Measurements from ENCODE around the gene FA2H.
A peak's percentile ranks its signal among the peaks of the same experiment; 100 is the strongest.
"Not testable (repeated sequence)": the region's sequence is repeated elsewhere in the genome, so short reads cannot be mapped to it uniquely, and the experiment has no call there.

Gene FA2H, protein sequence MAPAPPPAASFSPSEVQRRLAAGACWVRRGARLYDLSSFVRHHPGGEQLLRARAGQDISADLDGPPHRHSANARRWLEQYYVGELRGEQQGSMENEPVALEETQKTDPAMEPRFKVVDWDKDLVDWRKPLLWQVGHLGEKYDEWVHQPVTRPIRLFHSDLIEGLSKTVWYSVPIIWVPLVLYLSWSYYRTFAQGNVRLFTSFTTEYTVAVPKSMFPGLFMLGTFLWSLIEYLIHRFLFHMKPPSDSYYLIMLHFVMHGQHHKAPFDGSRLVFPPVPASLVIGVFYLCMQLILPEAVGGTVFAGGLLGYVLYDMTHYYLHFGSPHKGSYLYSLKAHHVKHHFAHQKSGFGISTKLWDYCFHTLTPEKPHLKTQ

DNA sequence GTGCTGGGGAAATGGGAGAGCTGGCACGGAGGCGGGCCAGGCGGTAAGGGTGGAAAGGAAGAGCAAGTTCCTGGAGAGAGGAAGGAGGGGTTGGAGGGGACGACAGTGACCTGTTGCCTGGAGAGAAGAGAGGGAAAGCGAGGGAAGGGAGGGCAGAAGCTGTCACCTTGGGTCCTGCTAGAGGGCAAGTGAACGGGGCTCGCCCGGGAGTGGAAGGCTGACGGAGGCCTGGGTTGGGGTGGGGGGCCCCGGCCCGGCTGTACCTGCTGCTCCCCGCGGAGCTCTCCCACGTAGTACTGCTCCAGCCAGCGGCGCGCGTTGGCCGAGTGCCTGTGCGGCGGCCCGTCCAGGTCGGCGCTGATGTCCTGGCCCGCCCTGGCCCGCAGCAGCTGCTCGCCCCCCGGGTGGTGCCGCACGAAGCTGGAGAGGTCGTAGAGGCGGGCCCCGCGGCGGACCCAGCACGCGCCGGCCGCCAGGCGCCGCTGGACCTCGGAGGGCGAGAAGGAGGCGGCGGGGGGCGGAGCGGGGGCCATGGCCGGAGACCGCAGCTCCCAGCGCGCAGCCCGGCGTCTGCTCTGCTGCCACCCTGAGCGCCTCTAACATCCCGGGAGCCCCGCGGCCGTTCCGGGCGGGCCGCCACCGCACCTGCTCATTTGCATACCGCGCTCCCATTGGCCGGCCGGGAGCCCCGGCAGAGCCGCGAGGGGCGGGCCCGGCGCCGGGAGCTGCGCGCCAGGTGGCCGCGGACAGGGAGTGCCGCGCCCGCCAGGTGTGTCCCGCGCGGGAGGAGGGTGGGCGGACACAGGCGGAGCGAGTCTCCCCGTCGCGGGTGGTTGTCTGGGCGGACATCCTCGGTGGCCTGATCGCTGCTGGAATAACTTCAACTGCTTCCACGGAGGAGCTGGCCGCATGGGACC lies at the start of gene FA2H:
Gene FA2H (minus strand): TSS at position 598 of the 917 bp plus-strand sequence. CDS start 65 bp downstream, at position 533.
- DNase-seq (ENCODE audit: low read depth), result peak; percentile 22

GRCh38 chr16:74817851-74818250 lies 43.2 kb upstream of the FA2H start:
- no peak for DNase-seq (ENCODE audit: low read depth)

- peak; percentile 61 for DNase-seq (ENCODE audit: low read depth)
These were observed 38.6 kb upstream of the FA2H start for GRCh38 chr16:74813109-74813641.

- DNase-seq (ENCODE audit: low read depth), result no peak
These were observed 37.3 kb upstream of the FA2H start for GRCh38 chr16:74811911-74812310.

GRCh38 chr16:74811216-74811615 lies 36.6 kb upstream of the FA2H start:
- DNase-seq (ENCODE audit: low read depth), result not testable (repeated sequence)

DNA sequence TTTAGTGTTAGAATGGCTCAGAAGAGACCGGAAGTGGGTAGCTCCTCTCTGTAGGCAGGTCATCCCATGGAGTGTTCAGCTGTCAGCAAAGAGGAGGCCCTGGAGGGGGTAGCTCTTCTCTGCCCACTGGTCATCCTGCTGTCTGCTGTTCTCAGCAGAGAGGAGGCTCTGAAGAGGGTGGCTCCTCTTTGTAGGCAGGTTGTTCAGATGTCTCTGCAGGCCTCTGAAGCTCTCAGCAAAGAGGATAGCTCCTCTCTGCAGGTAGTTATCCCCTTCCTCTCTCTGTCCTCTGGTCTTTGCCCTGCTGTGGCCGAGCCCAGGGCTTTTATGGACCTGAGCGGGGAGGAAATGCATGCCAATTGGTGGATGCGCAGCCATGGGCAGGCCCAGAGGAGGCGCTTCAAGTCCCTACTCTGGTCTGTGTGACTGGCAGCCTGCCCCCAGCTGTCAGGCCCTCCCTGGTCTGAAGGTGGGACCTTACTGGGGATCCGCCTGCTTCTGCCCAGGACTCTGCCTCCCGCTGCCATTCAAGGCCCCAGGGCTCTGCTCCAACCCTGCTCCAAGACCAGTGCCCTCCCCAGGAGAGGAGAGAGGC lies 32.5 kb upstream of the FA2H start:
- DNase-seq (ENCODE audit: low read depth), result no peak

DNA sequence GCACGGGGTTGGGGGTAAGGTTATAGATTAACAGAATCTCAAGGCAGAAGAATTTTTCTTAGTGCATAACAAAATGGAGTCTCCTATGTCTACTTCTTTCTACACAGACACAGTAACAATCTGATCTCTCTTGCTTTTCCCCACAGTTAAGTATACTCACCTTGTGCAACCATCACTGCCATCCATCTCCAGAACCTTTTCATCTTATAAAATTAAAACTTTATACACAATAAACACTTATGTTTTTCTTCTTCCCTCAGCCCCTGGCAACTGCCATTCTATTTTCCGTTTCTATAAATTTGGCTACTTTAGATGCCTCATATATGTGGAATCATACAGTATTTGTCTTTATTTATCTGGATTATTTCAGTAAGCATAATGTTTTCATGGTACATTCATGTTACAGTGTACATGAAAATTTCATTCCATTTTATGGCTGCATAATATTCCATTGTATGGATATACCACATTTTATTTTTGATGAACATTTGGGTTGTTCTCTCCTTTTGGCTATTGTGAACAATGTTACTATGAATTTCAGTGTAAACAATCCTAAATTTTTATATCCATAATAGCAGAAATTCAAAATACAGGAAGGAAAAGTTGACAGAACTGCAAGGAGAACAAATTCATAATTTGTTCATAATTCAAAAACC lies 25.7 kb upstream of the FA2H start:
- no peak for DNase-seq (ENCODE audit: low read depth)

DNA sequence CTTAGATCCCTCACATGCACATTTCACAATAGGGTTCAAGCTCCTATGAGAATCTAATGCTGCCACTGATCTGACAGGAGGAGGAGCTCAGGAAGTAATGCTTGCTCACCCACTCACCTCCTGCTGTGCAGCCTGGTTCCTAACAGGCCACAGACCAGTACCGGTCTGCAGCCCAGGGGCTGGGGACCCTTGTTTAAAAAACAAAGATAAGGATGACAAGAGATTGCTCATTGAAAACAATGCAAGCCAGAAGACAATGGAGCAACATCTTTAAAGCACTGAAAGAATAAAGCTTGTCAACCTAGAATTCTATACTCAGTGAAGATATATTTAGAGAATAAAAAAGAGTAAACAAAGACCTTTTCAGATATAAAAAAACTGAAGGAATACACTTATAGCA lies 22.8 kb upstream of the FA2H start:
- DNase-seq (ENCODE audit: low read depth), result no peak

GRCh38 chr16:74795104-74795503 lies 20.5 kb upstream of the FA2H start:
- DNase-seq (ENCODE audit: low read depth), result no peak

DNA sequence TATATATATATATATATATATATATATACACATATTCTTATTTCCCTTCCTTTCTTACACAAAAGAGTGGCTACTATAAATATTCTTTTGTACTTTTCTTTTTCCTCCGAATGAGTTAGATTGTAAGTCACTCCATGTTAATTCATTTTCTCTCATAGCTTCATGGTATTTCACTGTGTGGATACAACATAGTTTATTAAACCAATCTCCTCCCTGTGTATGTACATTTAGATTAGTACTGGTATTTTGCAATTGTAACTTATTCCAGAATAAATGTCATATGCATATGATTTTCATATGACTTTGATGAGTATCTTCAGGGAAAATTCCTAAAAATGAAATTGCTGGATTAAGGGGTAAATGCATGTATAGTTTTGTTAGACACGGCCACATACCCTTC lies 20.0 kb upstream of the FA2H start:
- DNase-seq (ENCODE audit: low read depth), result no peak

DNA sequence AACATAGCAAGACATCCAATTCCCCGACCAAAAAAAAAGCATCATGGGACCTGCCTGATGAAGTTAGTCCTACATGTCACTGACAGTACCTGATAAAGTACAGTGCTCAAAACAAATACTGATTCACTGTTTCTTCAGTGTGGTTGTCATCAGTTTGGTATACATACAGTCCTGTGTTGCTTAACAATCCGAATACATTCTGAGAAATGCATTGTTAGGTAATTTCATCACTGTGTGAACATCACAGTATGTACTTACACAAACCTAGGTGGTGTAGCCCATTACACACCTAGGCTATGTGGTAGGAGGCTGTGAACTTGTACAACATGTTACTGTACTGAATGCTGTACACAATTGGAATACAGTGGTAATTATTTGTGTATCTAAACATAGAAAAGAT lies 19.0 kb upstream of the FA2H start:
- no peak for DNase-seq (ENCODE audit: low read depth)

GRCh38 chr16:74792225-74792624 lies 17.6 kb upstream of the FA2H start:
- no peak for DNase-seq (ENCODE audit: low read depth)

GRCh38 chr16:74791749-74792148 lies 17.1 kb upstream of the FA2H start:
- not testable (repeated sequence) for DNase-seq (ENCODE audit: low read depth)

GRCh38 chr16:74788108-74788507 lies 13.5 kb upstream of the FA2H start:
- no peak for DNase-seq (ENCODE audit: low read depth)

- DNase-seq (ENCODE audit: low read depth), result no peak
These were observed 10.4 kb upstream of the FA2H start for GRCh38 chr16:74785031-74785430.

GRCh38 chr16:74778646-74779045 lies 4.0 kb upstream of the FA2H start:
- no peak for DNase-seq (ENCODE audit: low read depth)

DNA sequence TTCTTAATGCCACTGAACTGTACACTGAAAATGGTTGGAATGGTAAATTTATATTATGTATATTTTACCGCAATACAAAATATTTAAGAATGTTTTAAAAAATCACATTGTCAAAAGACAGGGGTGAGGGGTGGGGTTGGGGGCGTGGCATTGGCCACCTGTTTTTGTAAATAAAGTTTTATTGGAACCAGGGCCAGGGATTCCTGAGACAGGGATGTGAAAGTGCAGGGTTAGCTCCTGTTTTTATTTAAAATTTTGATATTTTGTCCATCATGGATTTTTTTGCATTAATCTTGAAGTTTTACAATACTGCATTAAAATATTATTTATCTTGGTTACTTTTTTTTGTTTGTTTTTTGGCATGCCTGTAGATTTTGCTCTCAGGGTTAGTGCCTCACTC lies 2.3 kb upstream of the FA2H start:
- no peak for DNase-seq (ENCODE audit: low read depth)

- no peak for DNase-seq (ENCODE audit: low read depth)
These were observed 635 bp upstream of the FA2H start for GRCh38 chr16:74775255-74775654.

GRCh38 chr16:74773446-74774222 lies 986 bp downstream of the FA2H start:
- no peak for DNase-seq (ENCODE audit: low read depth)

DNA sequence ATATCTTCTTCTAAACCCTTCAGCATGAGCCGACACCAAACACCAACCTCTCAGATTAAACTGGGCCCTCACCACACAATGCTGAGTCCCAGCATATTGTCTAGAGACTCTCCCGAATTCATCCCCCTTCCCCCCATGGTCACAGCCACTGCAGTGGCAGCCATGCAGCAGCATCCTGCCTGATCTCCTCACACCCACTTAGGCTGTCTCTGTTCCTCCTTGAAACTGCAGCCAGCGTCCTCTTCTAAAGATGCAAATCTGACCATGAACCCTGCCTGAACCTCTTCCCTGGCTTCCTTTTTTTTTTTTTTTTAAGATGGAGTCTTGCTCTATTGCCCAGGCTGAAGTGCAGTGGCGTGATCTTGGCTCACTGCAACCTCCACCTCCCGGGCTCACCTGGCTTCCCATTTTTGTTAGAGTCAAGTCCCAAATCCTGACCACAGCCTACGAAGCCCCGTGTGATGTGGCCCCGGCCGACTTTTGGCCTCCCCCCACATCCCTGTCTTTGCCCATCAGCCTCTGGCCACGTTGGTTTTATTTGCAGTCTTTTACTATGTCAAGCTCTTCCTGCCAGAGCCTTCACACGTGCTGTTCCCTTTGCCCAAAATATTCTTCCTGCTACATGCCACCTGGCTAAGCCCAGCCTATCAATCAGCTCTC lies 2.8 kb downstream of the FA2H start:
- DNase-seq (ENCODE audit: low read depth), result no peak

All from iris pigment epithelial cell (primary cell).